Endodermal cell (in vitro differentiated cells): ENCODE results near the gene P3H4. TPM values are rescaled to one million over a fixed set of nuclear protein-coding genes. Genes with fewer than 3 reads are reported as not detected.

Source experiments
- DNase-seq: peaks from one replicate; pipeline ENCODE4 v3.0.0-alpha.2; 2017
- H3K27ac ChIP-seq: 2 replicates; pipeline ENCODE4 v1.5.1; 2013; ENCODE audit warnings: mild to moderate bottlenecking, low read depth, low read length, moderate library complexity
- H3K27me3 ChIP-seq: 2 replicates; pipeline ENCODE4 v1.6.1; 2013; ENCODE audit warnings: mild to moderate bottlenecking, low read length, moderate library complexity; ENCODE audit not compliant: insufficient read depth, control insufficient read depth, poor library complexity, severe bottlenecking
- H3K36me3 ChIP-seq: 2 replicates; pipeline ENCODE4 v1.7.0; 2013; ENCODE audit warnings: mild to moderate bottlenecking, low read length, moderate library complexity; ENCODE audit not compliant: control insufficient read depth, insufficient read depth
- H3K4me1 ChIP-seq: one replicate; pipeline ENCODE4 v1.7.0; 2013; ENCODE audit warnings: low read length; ENCODE audit not compliant: control insufficient read depth, insufficient read depth
- H3K4me3 ChIP-seq: 2 replicates; pipeline ENCODE4 v1.5.1; 2013; ENCODE audit warnings: mild to moderate bottlenecking, low read length, moderate library complexity
- H3K9ac ChIP-seq: 2 replicates; pipeline ENCODE4 v1.6.1; 2013; ENCODE audit warnings: mild to moderate bottlenecking, low read length, moderate library complexity; ENCODE audit not compliant: poor library complexity, severe bottlenecking; ENCODE audit errors: extremely low read depth
- H3K9me3 ChIP-seq: 2 replicates; pipeline ENCODE4 v1.6.1; 2013; ENCODE audit warnings: mild to moderate bottlenecking, low read length, moderate library complexity; ENCODE audit not compliant: control insufficient read depth
- H3K27ac Mint-ChIP-seq: 2 replicates; pipeline ENCODE4 v1.8.0; 2020; ENCODE audit warnings: mixed read lengths
- H3K27me3 Mint-ChIP-seq: 2 replicates; pipeline ENCODE4 v1.8.0; 2021; ENCODE audit warnings: mild to moderate bottlenecking, mixed read lengths; ENCODE audit not compliant: insufficient read depth
- H3K36me3 Mint-ChIP-seq: 2 replicates; pipeline ENCODE4 v1.8.0; 2020; ENCODE audit warnings: low read depth, mixed read lengths
- H3K4me1 Mint-ChIP-seq: 2 replicates; pipeline ENCODE4 v1.8.0; 2020; ENCODE audit warnings: mixed read lengths
- H3K4me3 Mint-ChIP-seq: 2 replicates; pipeline ENCODE4 v1.8.0; 2020; ENCODE audit warnings: mild to moderate bottlenecking, moderate library complexity, mixed read lengths
- H3K9me3 Mint-ChIP-seq: 2 replicates; pipeline ENCODE4 v1.8.0; 2020; ENCODE audit warnings: mild to moderate bottlenecking, mixed read lengths
- WGBS, 2 experiments: methylation state at CpG; one replicate each; pipeline versions ENCODE4 v1.1.5 to v1.1.7; 2013; ENCODE audit warnings: missing lambda C conversion rate in 2 of 2, mixed read lengths in 1 of 2; ENCODE audit not compliant: insufficient coverage in 1 of 2, insufficient read length in 1 of 2; 5-methylcytosine and 5-hydroxymethylcytosine counted together
- total RNA-seq, 2 donors: library from RNA; stranded (reverse); fragmentation: NEBNext Ultra II Directional in 1 of 2; extraction: Animal tissue kit (Norgen Biotek cat#: 25700) in 1 of 2; gene quantifications; 2 replicates in 1 of 2; 3 replicates in 1 of 2; pipeline ENCODE4 v1.2.1, GENCODE V29; 2021
- TF ChIP-seq, protein P1 (sequence below): fragments of 200-600 bp; sonication (generic); conservative IDR thresholded peaks from 2 replicates; pipeline ENCODE4 v1.5.0; 2021; ENCODE audit warnings: antibody characterized with exemption, mild to moderate bottlenecking

Gene P3H4
- total RNA-seq, 2 donors from 2014 or later, result 23.9 to 40.6 TPM

- Histone ChIP-seq H3K9ac (no peak overlapping the region), H3K4me1 (no peaks in the 10 kb centered on the region), H3K4me3 (no peak overlapping the region), H3K27ac (no peak overlapping the region), H3K36me3 (peaks cover 87% of the 10 kb centered on the region), H3K9me3 (no peaks in the 10 kb centered on the region), H3K27me3 (no peaks in the 10 kb centered on the region)
- TF ChIP-seq, protein P1, sequence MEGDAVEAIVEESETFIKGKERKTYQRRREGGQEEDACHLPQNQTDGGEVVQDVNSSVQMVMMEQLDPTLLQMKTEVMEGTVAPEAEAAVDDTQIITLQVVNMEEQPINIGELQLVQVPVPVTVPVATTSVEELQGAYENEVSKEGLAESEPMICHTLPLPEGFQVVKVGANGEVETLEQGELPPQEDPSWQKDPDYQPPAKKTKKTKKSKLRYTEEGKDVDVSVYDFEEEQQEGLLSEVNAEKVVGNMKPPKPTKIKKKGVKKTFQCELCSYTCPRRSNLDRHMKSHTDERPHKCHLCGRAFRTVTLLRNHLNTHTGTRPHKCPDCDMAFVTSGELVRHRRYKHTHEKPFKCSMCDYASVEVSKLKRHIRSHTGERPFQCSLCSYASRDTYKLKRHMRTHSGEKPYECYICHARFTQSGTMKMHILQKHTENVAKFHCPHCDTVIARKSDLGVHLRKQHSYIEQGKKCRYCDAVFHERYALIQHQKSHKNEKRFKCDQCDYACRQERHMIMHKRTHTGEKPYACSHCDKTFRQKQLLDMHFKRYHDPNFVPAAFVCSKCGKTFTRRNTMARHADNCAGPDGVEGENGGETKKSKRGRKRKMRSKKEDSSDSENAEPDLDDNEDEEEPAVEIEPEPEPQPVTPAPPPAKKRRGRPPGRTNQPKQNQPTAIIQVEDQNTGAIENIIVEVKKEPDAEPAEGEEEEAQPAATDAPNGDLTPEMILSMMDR, result no peak
- H3K9me3 Mint-ChIP-seq, result no peaks in the 10 kb centered on the region
- H3K27ac Mint-ChIP-seq, result no peak overlapping the region
- no peaks in the 10 kb centered on the region for H3K4me1 Mint-ChIP-seq
- no peak for DNase-seq
- 94 to 95% methylated on average over 12 to 18 of the region's 18 CpGs for WGBS, 2 experiments
- peaks cover 82% of the 10 kb centered on the region for H3K36me3 Mint-ChIP-seq
- no peak overlapping the region for H3K4me3 Mint-ChIP-seq
- H3K27me3 Mint-ChIP-seq, result no peaks in the 10 kb centered on the region
Measured at GRCh38 chr17:41767324-41768042, 44.3 kb downstream of the P3H4 start.

GRCh38 chr17:41766135-41766534 lies 45.6 kb downstream of the P3H4 start:
- Histone ChIP-seq H3K9ac (no peak overlapping the region), H3K4me1 (no peaks in the 10 kb centered on the region), H3K9me3 (no peaks in the 10 kb centered on the region), H3K27me3 (no peaks in the 10 kb centered on the region), H3K36me3 (peaks cover 85% of the 10 kb centered on the region), H3K4me3 (no peak overlapping the region), H3K27ac (no peak overlapping the region)
- no peaks in the 10 kb centered on the region for H3K9me3 Mint-ChIP-seq
- H3K36me3 Mint-ChIP-seq, result peaks cover 86% of the 10 kb centered on the region
- H3K4me1 Mint-ChIP-seq, result no peaks in the 10 kb centered on the region
- DNase-seq, result no peak
- no peak overlapping the region for H3K4me3 Mint-ChIP-seq
- TF ChIP-seq, protein P1, result no peak
- no peaks in the 10 kb centered on the region for H3K27me3 Mint-ChIP-seq
- H3K27ac Mint-ChIP-seq, result no peak overlapping the region

DNA sequence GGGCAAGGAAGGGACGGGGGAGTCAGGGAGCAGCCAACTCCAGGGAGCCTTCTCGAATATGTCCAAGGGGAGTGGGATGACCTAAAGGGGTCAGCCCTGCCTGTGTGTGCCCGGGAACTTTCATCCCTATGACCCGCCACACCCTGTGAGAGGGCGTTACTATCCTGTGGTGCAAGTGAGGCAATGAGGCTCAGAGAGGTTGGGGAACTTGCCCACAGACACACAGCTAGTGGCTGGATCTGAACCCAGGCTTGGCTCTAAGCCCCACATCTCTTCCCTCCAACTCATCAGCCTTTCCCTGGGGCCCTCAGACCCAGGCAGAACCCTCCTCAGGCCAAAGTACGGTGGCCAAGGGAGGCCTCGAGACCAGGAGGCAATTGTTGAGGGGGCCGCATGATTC lies 48.4 kb downstream of the P3H4 start:
- H3K27ac Mint-ChIP-seq, result no peak overlapping the region

More for the DNA sequence above, 48.4 kb downstream of the P3H4 start:
- Histone ChIP-seq H3K36me3 (peaks cover 74% of the 10 kb centered on the region), H3K9ac (no peak overlapping the region), H3K4me3 (no peak overlapping the region), H3K4me1 (no peaks in the 10 kb centered on the region), H3K9me3 (no peaks in the 10 kb centered on the region), H3K27me3 (no peaks in the 10 kb centered on the region), H3K27ac (no peak overlapping the region)
- 94 to 95% methylated on average over 7 to 8 of the region's 8 CpGs for WGBS, 2 experiments
- Mint-ChIP-seq H3K36me3 (peaks cover 85% of the 10 kb centered on the region), H3K27me3 (no peaks in the 10 kb centered on the region), H3K4me3 (no peak overlapping the region), H3K9me3 (no peaks in the 10 kb centered on the region), H3K4me1 (no peaks in the 10 kb centered on the region)
- DNase-seq, result no peak
- TF ChIP-seq, protein P1, result no peak
